HEK293 (cell line): ENCODE data around the gene NKD1.

Experiments
- CTCF ChIA-PET: fragments of 350-600 bp; formaldehyde crosslinking; extraction: SDS; loops from one replicate; lab custom pipeline; 2021; ENCODE audit warnings: antibody characterized with exemption; lab: Yijun Ruan, JAX
- POLR2A ChIA-PET: fragments of 300-600 bp; formaldehyde crosslinking; extraction: SDS; loops from one replicate; lab custom pipeline; 2020; ENCODE audit warnings: antibody characterized with exemption, inconsistent platforms; lab: Yijun Ruan, JAX
- H3K27ac ChIP-seq: fragments of 200-500 bp; sonication (Bioruptor generic); 2 replicates; pipeline ENCODE4 v1.5.1; 2014; ENCODE audit warnings: low read depth, low read length, control low read depth, inconsistent platforms; ENCODE audit errors: extremely low read depth
- H3K36me3 ChIP-seq, 2 experiments: fragments of 200-500 bp in 1 of 2; sonication (Bioruptor generic) in 1 of 2; 1 replicate in 1 of 2; 2 replicates in 1 of 2; pipeline ENCODE4 v1.5.1; 2014 to 2017; ENCODE audit warnings: inconsistent platforms in 2 of 2, low read length in 2 of 2; ENCODE audit not compliant: control insufficient read depth in 2 of 2, insufficient read depth in 1 of 2
- H3K4me1 ChIP-seq: fragments of 200-500 bp; sonication (Bioruptor generic); 2 replicates; pipeline ENCODE4 v1.5.1; 2014; ENCODE audit warnings: mild to moderate bottlenecking, low read length, inconsistent platforms; ENCODE audit not compliant: control insufficient read depth, insufficient read depth
- H3K4me3 ChIP-seq: 2 replicates; pipeline ENCODE4 v1.5.1; 2011; ENCODE audit warnings: low read depth, mild to moderate bottlenecking, control low read depth, low read length, moderate library complexity
- H3K9me3 ChIP-seq: fragments of 200-500 bp; sonication (Bioruptor generic); 2 replicates; pipeline ENCODE4 v1.5.1; 2014; ENCODE audit warnings: low read depth, low read length, inconsistent platforms; ENCODE audit not compliant: control insufficient read depth, insufficient read depth
- BCL11A ChIP-seq: fragments of 450-650 bp; formaldehyde crosslinking; IDR thresholded peaks from 2 replicates; pipeline ENCODE4 v1.5.1; 2016; ENCODE audit warnings: low read depth, missing biosample characterization, missing genetic modification characterization
- GLI2 ChIP-seq: fragments of 450-650 bp; formaldehyde crosslinking; IDR thresholded peaks from 2 replicates; pipeline ENCODE4; 2017; ENCODE audit warnings: missing biosample characterization, missing genetic modification characterization, low read depth, borderline replicate concordance
- GLI4 ChIP-seq: fragments of 450-650 bp; formaldehyde crosslinking; IDR thresholded peaks from 2 replicates; pipeline ENCODE4 v1.5.1; 2016; ENCODE audit warnings: missing biosample characterization, missing genetic modification characterization
- GLIS1 ChIP-seq: fragments of 450-650 bp; formaldehyde crosslinking; IDR thresholded peaks from 2 replicates; pipeline ENCODE4 v1.5.1; 2016; ENCODE audit warnings: missing biosample characterization, missing genetic modification characterization
- OVOL3 ChIP-seq: fragments of 450-650 bp; formaldehyde crosslinking; IDR thresholded peaks from 2 replicates; pipeline ENCODE4 v1.5.1; 2016; ENCODE audit warnings: missing biosample characterization, missing genetic modification characterization
- ZBTB17 ChIP-seq: fragments of 450-650 bp; formaldehyde crosslinking; IDR thresholded peaks from 2 replicates; pipeline ENCODE4 v1.5.1; 2016; ENCODE audit warnings: missing biosample characterization, missing genetic modification characterization
- ZFP3 ChIP-seq: fragments of 450-650 bp; formaldehyde crosslinking; IDR thresholded peaks from 2 replicates; pipeline ENCODE4 v1.5.1; 2016; ENCODE audit warnings: low read depth, missing biosample characterization, missing genetic modification characterization
- ZFP37 ChIP-seq: fragments of 450-650 bp; formaldehyde crosslinking; IDR thresholded peaks from 2 replicates; pipeline ENCODE4 v1.5.1; 2016; ENCODE audit warnings: missing biosample characterization, missing genetic modification characterization
- ZNF114 ChIP-seq: fragments of 450-650 bp; formaldehyde crosslinking; IDR thresholded peaks from 2 replicates; pipeline ENCODE4 v1.5.0; 2017; ENCODE audit warnings: missing biosample characterization, missing genetic modification characterization
- ZNF138 ChIP-seq: fragments of 450-650 bp; formaldehyde crosslinking; IDR thresholded peaks from 2 replicates; pipeline ENCODE4 v1.5.1; 2016; ENCODE audit warnings: missing biosample characterization, missing genetic modification characterization, borderline replicate concordance
- ZNF169 ChIP-seq: fragments of 450-650 bp; formaldehyde crosslinking; IDR thresholded peaks from 2 replicates; pipeline ENCODE4 v1.5.1; 2016; ENCODE audit warnings: missing biosample characterization, missing genetic modification characterization
- ZNF175 ChIP-seq: fragments of 450-650 bp; formaldehyde crosslinking; IDR thresholded peaks from 2 replicates; pipeline ENCODE4 v1.5.1; 2016; ENCODE audit warnings: missing biosample characterization, missing genetic modification characterization
- ZNF19 ChIP-seq: fragments of 450-650 bp; formaldehyde crosslinking; IDR thresholded peaks from 2 replicates; pipeline ENCODE4; 2016; ENCODE audit warnings: missing biosample characterization, missing genetic modification characterization, low read depth
- ZNF223 ChIP-seq: fragments of 450-650 bp; formaldehyde crosslinking; IDR thresholded peaks from 2 replicates; pipeline ENCODE4 v1.5.1; 2016; ENCODE audit warnings: missing biosample characterization, missing genetic modification characterization
- ZNF341 ChIP-seq: fragments of 450-650 bp; formaldehyde crosslinking; IDR thresholded peaks from 2 replicates; pipeline ENCODE4; 2016; ENCODE audit warnings: low read depth, missing biosample characterization, missing genetic modification characterization
- ZNF354C ChIP-seq: fragments of 450-650 bp; formaldehyde crosslinking; IDR thresholded peaks from 2 replicates; pipeline ENCODE4 v1.5.1; 2016; ENCODE audit warnings: missing biosample characterization, missing genetic modification characterization, low read depth, borderline replicate concordance
- ZNF391 ChIP-seq: fragments of 450-650 bp; formaldehyde crosslinking; IDR thresholded peaks from 2 replicates; pipeline ENCODE4 v1.5.1; 2016; ENCODE audit warnings: low read depth, missing biosample characterization, missing genetic modification characterization, borderline replicate concordance
- ZNF416 ChIP-seq: fragments of 450-650 bp; formaldehyde crosslinking; IDR thresholded peaks from 2 replicates; pipeline ENCODE4 v1.5.1; 2016; ENCODE audit warnings: missing biosample characterization, missing genetic modification characterization
- ZNF433 ChIP-seq: fragments of 450-650 bp; formaldehyde crosslinking; IDR thresholded peaks from 2 replicates; pipeline ENCODE4 v1.5.1; 2016; ENCODE audit warnings: missing biosample characterization, missing genetic modification characterization, low read depth
- ZNF48 ChIP-seq: fragments of 450-650 bp; formaldehyde crosslinking; IDR thresholded peaks from 2 replicates; pipeline ENCODE4 v1.5.1; 2016; ENCODE audit warnings: missing biosample characterization, missing genetic modification characterization
- ZNF555 ChIP-seq: fragments of 450-650 bp; formaldehyde crosslinking; conservative IDR thresholded peaks from 2 replicates; pipeline ENCODE4 v1.5.1; 2017; ENCODE audit warnings: missing biosample characterization, mild to moderate bottlenecking, missing genetic modification characterization, inconsistent platforms
- ZNF571 ChIP-seq: fragments of 450-650 bp; formaldehyde crosslinking; IDR thresholded peaks from 2 replicates; pipeline ENCODE4 v1.5.0; 2017; ENCODE audit warnings: missing biosample characterization, missing genetic modification characterization
- ZNF610 ChIP-seq: fragments of 450-650 bp; formaldehyde crosslinking; IDR thresholded peaks from 2 replicates; pipeline ENCODE4 v1.5.1; 2016; ENCODE audit warnings: missing biosample characterization, missing genetic modification characterization, borderline replicate concordance
- ZNF639 ChIP-seq: fragments of 450-650 bp; formaldehyde crosslinking; IDR thresholded peaks from 2 replicates; pipeline ENCODE4 v1.5.1; 2016; ENCODE audit warnings: missing biosample characterization, missing genetic modification characterization
- ZNF701 ChIP-seq: fragments of 450-650 bp; formaldehyde crosslinking; IDR thresholded peaks from 2 replicates; pipeline ENCODE4 v1.5.1; 2016; ENCODE audit warnings: missing biosample characterization, missing genetic modification characterization
- ZNF747 ChIP-seq: fragments of 450-650 bp; formaldehyde crosslinking; IDR thresholded peaks from 2 replicates; pipeline ENCODE4 v1.5.1; 2016; ENCODE audit warnings: missing biosample characterization, missing genetic modification characterization
- ZNF76 ChIP-seq: fragments of 450-650 bp; formaldehyde crosslinking; IDR thresholded peaks from 2 replicates; pipeline ENCODE4; 2016; ENCODE audit warnings: low read depth, missing biosample characterization, missing genetic modification characterization, borderline replicate concordance
- ZSCAN5A ChIP-seq: fragments of 450-650 bp; formaldehyde crosslinking; IDR thresholded peaks from 2 replicates; pipeline ENCODE4 v1.5.1; 2016; ENCODE audit warnings: missing biosample characterization, missing genetic modification characterization

The NKD1 gene

DNA sequence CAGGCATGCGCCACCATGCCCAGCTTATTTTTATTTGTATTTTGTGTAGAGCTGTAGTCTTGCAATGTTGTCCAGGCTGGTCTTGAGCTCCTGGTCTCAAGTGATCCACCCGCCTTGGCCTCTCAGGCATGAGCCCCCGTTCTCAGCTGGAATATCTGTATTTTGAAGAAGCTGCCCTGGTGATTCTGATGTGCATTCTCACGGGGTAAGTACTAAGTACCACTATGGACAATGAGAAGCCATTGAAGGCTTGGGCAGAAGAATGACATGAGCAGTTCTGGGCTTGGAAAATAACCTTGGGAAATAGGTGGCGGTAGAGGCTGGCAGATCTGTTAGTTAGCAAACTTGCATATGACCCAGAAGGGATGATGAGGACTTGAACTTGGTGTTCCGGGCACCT lies 15.6 kb upstream of the NKD1 start:
- ChIA-PET POLR2A (no interaction called here), CTCF (no interaction called here)
- Histone ChIP-seq H3K4me3 (no peak overlapping the region), H3K4me1 (no peaks in the 10 kb centered on the region), H3K36me3 (no peaks in the 10 kb centered on the region), H3K9me3 (no peaks in the 10 kb centered on the region), H3K27ac (no peak overlapping the region)
- TF ChIP-seq GLI2 (tag by site-specific recombination) (no peak), ZNF169 (tag by site-specific recombination) (no peak), GLIS1 (no peak), ZNF223 (tag by site-specific recombination) (no peak), ZNF639 (tag by site-specific recombination) (no peak), ZNF76 (tag by site-specific recombination) (no peak), ZNF48 (tag by site-specific recombination) (no peak), ZNF354C (no peak), ZNF19 (tag by site-specific recombination) (no peak), ZNF747 (no peak), ZNF416 (tag by site-specific recombination) (no peak), ZNF701 (tag by site-specific recombination) (no peak), OVOL3 (no peak), ZNF391 (tag by site-specific recombination) (no peak), ZFP37 (tag by site-specific recombination) (no peak), ZNF571 (tag by site-specific recombination) (no peak), ZBTB17 (tag by site-specific recombination) (no peak), ZNF433 (no peak), ZNF175 (tag by site-specific recombination) (no peak), ZNF114 (tag by site-specific recombination) (no peak)

GRCh38 chr16:50533317-50533716 lies 14.9 kb upstream of the NKD1 start:
- no peak overlapping the region for H3K27ac ChIP-seq
- no peaks in the 10 kb centered on the region for H3K4me1 ChIP-seq
- H3K4me3 ChIP-seq = no peak overlapping the region
- CTCF ChIA-PET = no interaction called here
- TF ChIP-seq BCL11A (tag by site-specific recombination) = no peak
- POLR2A ChIA-PET = no interaction called here
- H3K9me3 ChIP-seq = no peaks in the 10 kb centered on the region
- no peaks in the 10 kb centered on the region for H3K36me3 ChIP-seq

DNA sequence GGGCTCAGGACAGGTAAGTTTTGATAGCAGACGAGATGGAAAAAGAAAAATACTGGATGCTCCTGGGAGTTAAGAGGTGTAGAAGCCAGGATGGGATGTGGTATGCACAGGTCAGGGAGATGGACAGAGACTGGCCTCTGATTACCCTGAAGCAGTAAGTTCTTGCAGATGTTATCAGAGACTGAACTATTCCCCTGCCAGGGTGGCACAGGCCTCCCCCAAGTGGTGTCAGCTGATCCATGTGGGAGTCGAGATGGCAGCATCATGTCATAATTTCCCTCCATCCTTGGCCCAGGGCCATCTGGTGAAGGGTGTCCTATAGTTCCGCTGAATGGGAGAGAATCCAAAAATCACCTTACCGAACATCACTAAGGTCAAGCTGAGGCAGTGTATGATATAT lies 14.1 kb upstream of the NKD1 start:
- POLR2A ChIA-PET = no interaction called here
- Histone ChIP-seq H3K9me3 (no peaks in the 10 kb centered on the region), H3K27ac (no peak overlapping the region), H3K36me3 (no peaks in the 10 kb centered on the region), H3K4me3 (no peak overlapping the region), H3K4me1 (no peaks in the 10 kb centered on the region)
- CTCF ChIA-PET = no interaction called here
- TF ChIP-seq ZNF138 (no peak), ZNF610 (tag by site-specific recombination) (no peak), GLI4 (tag by site-specific recombination) (no peak), ZSCAN5A (tag by site-specific recombination) (no peak), ZBTB17 (tag by site-specific recombination) (no peak), ZNF341 (no peak), ZNF555 (tag by site-specific recombination) (no peak), ZFP3 (tag by site-specific recombination) (no peak), ZNF701 (tag by site-specific recombination) (no peak)
